AML-193 (cell line): ENCODE data around the gene P2RX6.
"Not testable (repeated sequence)": the region's sequence is repeated elsewhere in the genome, so short reads cannot be mapped to it uniquely, and the experiment has no call there.

Experiments used
- DNase-seq, 2 experiments: peaks; one replicate each; lab custom pipeline; 2025; lab: John Stamatoyannopoulos, UW

The P2RX6 gene

GRCh38 chr22:21031545-21032036, 16.6 kb downstream of the P2RX6 start:
- DNase-seq, result no peak

- DNase-seq, result no peak
These were observed 17.3 kb downstream of the P2RX6 start, which contains the start of gene SLC7A4 for GRCh38 chr22:21032037-21032867. SLC7A4 (minus strand) TSS chr22:21032561; CDS start chr22:21031812, 749 bp downstream.

GRCh38 chr22:21032868-21033688, 18.1 kb downstream of the P2RX6 start:
- no peak for DNase-seq

GRCh38 chr22:21033895-21034294, 18.9 kb downstream of the P2RX6 start:
- no peak for DNase-seq

GRCh38 chr22:21034989-21035388, 20.0 kb downstream of the P2RX6 start:
- DNase-seq, result no peak

- no peak for DNase-seq
These were observed 23.4 kb downstream of the P2RX6 start for GRCh38 chr22:21038405-21038804.

GRCh38 chr22:21039158-21039557, 24.2 kb downstream of the P2RX6 start:
- not testable (repeated sequence) for DNase-seq

- no peak for DNase-seq
These were observed 27.0 kb downstream of the P2RX6 start for GRCh38 chr22:21041937-21042336.

GRCh38 chr22:21042978-21043859, 28.3 kb downstream of the P2RX6 start:
- no peak for DNase-seq

GRCh38 chr22:21043860-21044535, 29.0 kb downstream of the P2RX6 start:
- no peak for DNase-seq

GRCh38 chr22:21044931-21045584, 30.1 kb downstream of the P2RX6 start:
- peak in 1 of 2 experiments; percentile 17 for DNase-seq

- DNase-seq, result peak; percentile 16 to 18
These were observed 30.8 kb downstream of the P2RX6 start, which contains the start of gene LRRC74B for GRCh38 chr22:21045585-21046294. LRRC74B (plus strand) TSS chr22:21045946; CDS start chr22:21045987, 41 bp downstream.

GRCh38 chr22:21047035-21047661, 32.2 kb downstream of the P2RX6 start:
- DNase-seq, result no peak

GRCh38 chr22:21047730-21048129, 32.8 kb downstream of the P2RX6 start:
- DNase-seq, result no peak

GRCh38 chr22:21048448-21048847, 33.5 kb downstream of the P2RX6 start:
- DNase-seq, result not testable (repeated sequence)

GRCh38 chr22:21048965-21049364, 34.0 kb downstream of the P2RX6 start:
- not testable (repeated sequence) for DNase-seq

- no peak for DNase-seq
These were observed 36.3 kb downstream of the P2RX6 start for GRCh38 chr22:21051145-21051830.

GRCh38 chr22:21051831-21052400, 37.0 kb downstream of the P2RX6 start:
- DNase-seq, result no peak
